Testis (tissue), 2 donors: Measurements from ENCODE around the gene SPSB3.

Source experiments
- POLR2A ChIP-seq: fragments of 450-650 bp; IDR thresholded peaks from one replicate; pipeline ENCODE4 v1.6.1; 2017; ENCODE audit warnings: antibody characterized with exemption, mild to moderate bottlenecking, moderate library complexity
- TF ChIP-seq, protein P1 (sequence below), 3 experiments: fragments of 450-650 bp in 2 of 3; fragments of 200-600 bp in 1 of 3; sonication (generic) in 1 of 3; IDR thresholded peaks; one replicate each; pipeline ENCODE4 v1.5.1; 2016 to 2019; ENCODE audit warnings: antibody characterized with exemption in 3 of 3, mild to moderate bottlenecking in 2 of 3, moderate library complexity in 1 of 3

DNA sequence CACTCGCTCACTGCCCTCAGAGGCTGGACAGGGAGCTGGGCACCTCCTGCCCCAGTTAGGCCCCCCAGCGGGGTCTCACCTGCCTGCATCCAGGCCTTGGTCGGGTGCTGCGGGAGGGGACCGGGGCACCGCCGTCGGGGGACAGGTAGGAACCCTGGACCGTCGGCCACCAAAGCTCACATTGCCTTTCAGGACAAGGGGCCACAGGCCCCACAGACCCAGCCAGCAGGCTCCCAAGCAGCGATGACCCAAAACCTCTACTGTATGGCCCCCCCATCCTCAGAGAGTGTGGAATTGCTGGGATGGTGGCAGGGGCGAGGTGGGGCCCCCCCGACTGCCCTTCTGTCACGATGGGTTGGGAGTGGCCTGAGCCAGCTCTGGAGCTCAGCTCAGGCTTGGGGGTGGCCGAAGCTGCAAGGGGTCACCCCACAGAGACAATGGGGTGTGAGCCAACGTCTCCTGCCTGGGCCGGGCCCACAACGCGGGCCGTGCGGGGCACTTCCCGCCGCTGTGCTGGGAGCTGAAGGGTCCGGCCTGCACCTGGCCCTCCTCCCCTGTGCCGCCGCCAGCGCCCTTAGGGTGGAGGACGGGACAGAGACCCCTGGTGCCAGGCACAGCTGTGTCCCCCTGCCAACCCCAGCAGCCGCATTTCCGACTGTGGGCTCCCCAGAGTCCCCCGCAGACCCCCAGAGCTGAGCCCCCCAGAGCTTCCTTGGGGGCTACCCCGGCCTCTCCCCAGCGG is 10.6 kb upstream of the SPSB3 start:
- no peak for TF ChIP-seq POLR2A
- TF ChIP-seq, protein P1, sequence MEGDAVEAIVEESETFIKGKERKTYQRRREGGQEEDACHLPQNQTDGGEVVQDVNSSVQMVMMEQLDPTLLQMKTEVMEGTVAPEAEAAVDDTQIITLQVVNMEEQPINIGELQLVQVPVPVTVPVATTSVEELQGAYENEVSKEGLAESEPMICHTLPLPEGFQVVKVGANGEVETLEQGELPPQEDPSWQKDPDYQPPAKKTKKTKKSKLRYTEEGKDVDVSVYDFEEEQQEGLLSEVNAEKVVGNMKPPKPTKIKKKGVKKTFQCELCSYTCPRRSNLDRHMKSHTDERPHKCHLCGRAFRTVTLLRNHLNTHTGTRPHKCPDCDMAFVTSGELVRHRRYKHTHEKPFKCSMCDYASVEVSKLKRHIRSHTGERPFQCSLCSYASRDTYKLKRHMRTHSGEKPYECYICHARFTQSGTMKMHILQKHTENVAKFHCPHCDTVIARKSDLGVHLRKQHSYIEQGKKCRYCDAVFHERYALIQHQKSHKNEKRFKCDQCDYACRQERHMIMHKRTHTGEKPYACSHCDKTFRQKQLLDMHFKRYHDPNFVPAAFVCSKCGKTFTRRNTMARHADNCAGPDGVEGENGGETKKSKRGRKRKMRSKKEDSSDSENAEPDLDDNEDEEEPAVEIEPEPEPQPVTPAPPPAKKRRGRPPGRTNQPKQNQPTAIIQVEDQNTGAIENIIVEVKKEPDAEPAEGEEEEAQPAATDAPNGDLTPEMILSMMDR (IDR thresholded peaks at IDR 0.05) = no peak
